ENCODE results near the gene ASB7. TPM values are rescaled to one million over a fixed set of nuclear protein-coding genes. Genes with fewer than 3 reads are reported as not detected.

The ASB7 gene
- total and polyA plus RNA-seq, 2 experiments from 2014 or later, result 4.1 to 13.9 TPM

- TF ChIP-seq NANOG (IDR thresholded peaks at IDR 0.05; ENCODE audit: borderline replicate concordance), result no peak
- no peak for TF ChIP-seq POLR2AphosphoS5 (IDR thresholded peaks at IDR 0.05; ENCODE audit: low read depth)
- no peak for TF ChIP-seq EZH2phosphoT487 (IDR thresholded peaks at IDR 0.05; ENCODE audit: unreplicated experiment)
These were observed 10.6 kb upstream of the ASB7 start (continued) for GRCh38 chr15:100591835-100592234.

- Mint-ChIP-seq H3K27ac (no peak overlapping the region), H3K4me1 (no peaks in the 10 kb centered on the region), H3K4me3 (no peak overlapping the region), H3K27me3 (ENCODE audit: insufficient read depth, low read depth, poor library complexity) (no peaks in the 10 kb centered on the region), H3K9me3 (peaks cover 41% of the 10 kb centered on the region), H3K36me3 (ENCODE audit: low read depth) (peaks cover 34% of the 10 kb centered on the region; the same call in 2 of the 3 replicates)
- Histone ChIP-seq H4K20me1 (replicated peaks; ENCODE audit: insufficient read depth) (peaks cover 20% of the 10 kb centered on the region), H2AFZ (no peak overlapping the region), H3K36me3 (ENCODE audit: insufficient read depth) (peaks cover 19% of the 10 kb centered on the region), H3K79me2 (replicated peaks; ENCODE audit: insufficient read depth) (peaks cover 89% of the 10 kb centered on the region), H3F3A (replicated peaks; ENCODE audit: low read depth) (no peaks in the 10 kb centered on the region), H3K27ac (ENCODE audit: low read depth) (no peak overlapping the region), H3K4me1 (ENCODE audit: insufficient read depth) (no peaks in the 10 kb centered on the region), H3K27me3 (ENCODE audit: insufficient read depth) (no peaks in the 10 kb centered on the region), H3K9me2 (ENCODE audit: insufficient read depth) (no peaks in the 10 kb centered on the region), H3K4me2 (no peak overlapping the region), H3K4me3 (no peak overlapping the region)
- no peak for TF ChIP-seq NANOG (IDR thresholded peaks at IDR 0.05; ENCODE audit: borderline replicate concordance)
- no peak for TF ChIP-seq EZH2phosphoT487 (IDR thresholded peaks at IDR 0.05; ENCODE audit: unreplicated experiment)
- no peak for TF ChIP-seq ETS1 (IDR thresholded peaks at IDR 0.05)
- no peak for TF ChIP-seq REST (IDR thresholded peaks at IDR 0.05; ENCODE audit: unreplicated experiment)
- no peak for TF ChIP-seq CREB1 (CRISPR knock-in tag; IDR thresholded peaks at IDR 0.05; ENCODE audit: low read depth)
- no peak for TF ChIP-seq STAT1 (IDR thresholded peaks at IDR 0.05; ENCODE audit: unreplicated experiment)
- TF ChIP-seq ZNF114 (CRISPR knock-in tag; IDR thresholded peaks at IDR 0.05), result no peak
- TF ChIP-seq ZNF331 (CRISPR knock-in tag; IDR thresholded peaks at IDR 0.05; ENCODE audit: low read depth), result no peak
- ATAC-seq (no peak), DNase-seq (ENCODE audit: low spot score) (no peak)
These were observed 9.5 kb upstream of the ASB7 start for GRCh38 chr15:100592898-100593297.

- Mint-ChIP-seq H3K36me3 (ENCODE audit: low read depth) (peaks cover 29% of the 10 kb centered on the region; the same call in 2 of the 3 replicates), H3K9me3 (peaks cover 36% of the 10 kb centered on the region), H3K27ac (no peak overlapping the region), H3K4me3 (no peak overlapping the region), H3K4me1 (no peaks in the 10 kb centered on the region), H3K27me3 (ENCODE audit: insufficient read depth, low read depth, poor library complexity) (no peaks in the 10 kb centered on the region)
- no peak overlapping the region for H3K4me2 ChIP-seq
- no peaks in the 10 kb centered on the region for H3K9me2 ChIP-seq (ENCODE audit: insufficient read depth)
- peaks cover 14% of the 10 kb centered on the region; the same call in 1 of the 2 replicates for H3K36me3 ChIP-seq (ENCODE audit: insufficient read depth)
- no peaks in the 10 kb centered on the region for H3K4me1 ChIP-seq (ENCODE audit: insufficient read depth)
- H3K4me3 ChIP-seq, result no peak overlapping the region
- no peak overlapping the region for H3K27ac ChIP-seq (ENCODE audit: low read depth)
- H3K79me2 ChIP-seq (replicated peaks; ENCODE audit: insufficient read depth), result peaks cover 94% of the 10 kb centered on the region
- no peaks in the 10 kb centered on the region for H3K27me3 ChIP-seq (ENCODE audit: insufficient read depth)
- ATAC-seq (no peak), DNase-seq (ENCODE audit: low spot score) (no peak)
- peaks cover 22% of the 10 kb centered on the region for H4K20me1 ChIP-seq (replicated peaks; ENCODE audit: insufficient read depth)
- no peaks in the 10 kb centered on the region for H3F3A ChIP-seq (replicated peaks; ENCODE audit: low read depth)
- no peak overlapping the region for H2AFZ ChIP-seq
- TF ChIP-seq NANOG (IDR thresholded peaks at IDR 0.05; ENCODE audit: borderline replicate concordance) (no peak), ETS1 (IDR thresholded peaks at IDR 0.05) (no peak), ZNF114 (CRISPR knock-in tag; IDR thresholded peaks at IDR 0.05) (no peak), STAT1 (IDR thresholded peaks at IDR 0.05; ENCODE audit: unreplicated experiment) (no peak), CREB1 (CRISPR knock-in tag; IDR thresholded peaks at IDR 0.05; ENCODE audit: low read depth) (no peak), EZH2phosphoT487 (IDR thresholded peaks at IDR 0.05; ENCODE audit: unreplicated experiment) (no peak), EZH2 (IDR thresholded peaks at IDR 0.05; ENCODE audit: low read depth, unreplicated experiment) (no peak)
These were observed 9.0 kb upstream of the ASB7 start for GRCh38 chr15:100593431-100593830.

Measured in GM23338 (cell line).